ENCODE measurements around the gene SLC22A5. TPM values are rescaled to one million over a fixed set of nuclear protein-coding genes. Genes with fewer than 3 reads are reported as not detected.

The SLC22A5 gene
- total and polyA plus RNA-seq, 3 donors from 2014 or later = 9.5 to 11.9 (median 11.8) TPM

DNA sequence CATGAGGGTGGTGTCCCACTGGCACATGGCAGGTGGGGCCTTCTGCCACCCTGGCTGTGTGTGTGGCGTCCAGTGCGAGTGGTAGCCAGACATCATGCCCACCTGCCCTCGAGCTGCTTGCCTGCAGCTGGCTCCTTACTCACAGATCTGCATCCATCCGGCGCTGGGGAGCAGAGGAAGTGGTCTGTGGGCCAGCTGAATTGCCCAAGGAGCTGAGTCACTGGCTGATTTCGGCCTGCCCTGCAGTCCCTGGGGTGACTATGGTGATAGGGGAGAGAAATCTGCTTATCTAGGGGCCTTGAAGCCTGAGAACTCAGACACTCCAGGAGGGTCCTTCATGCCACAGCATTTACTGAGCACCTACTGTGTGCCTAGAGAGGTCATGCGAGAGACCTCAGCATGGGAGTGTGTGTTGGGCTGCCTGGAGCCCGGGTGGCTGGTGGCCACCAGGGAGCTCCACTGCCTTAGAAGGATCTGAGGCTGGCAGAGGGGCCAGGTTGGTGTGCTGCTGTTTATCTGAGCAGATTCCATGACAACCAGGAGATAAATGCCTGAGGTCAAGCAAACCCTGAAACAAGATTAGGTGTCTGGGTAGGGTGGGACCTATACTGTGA lies 57.1 kb downstream of the SLC22A5 start:
- peak; percentile 45 for DNase-seq
- intact Hi-C loops (cut with DNase I; ENCODE audit: low total_unique reads) = no loop called here
- Histone ChIP-seq H3K36me3 (ENCODE audit: low read depth, missing control alignments) (no peaks in the 10 kb centered on the region), H3K27ac (no peak overlapping the region), H3K27me3 (no peaks in the 10 kb centered on the region), H3K9me3 (no peaks in the 10 kb centered on the region), H3K4me3 (no peak overlapping the region), H3K4me1 (peaks cover 39% of the 10 kb centered on the region)
- WGBS, 2 donors = 61 to 70% methylated on average over 6 to 8 of the region's 8 CpGs
- TF ChIP-seq, protein P1, sequence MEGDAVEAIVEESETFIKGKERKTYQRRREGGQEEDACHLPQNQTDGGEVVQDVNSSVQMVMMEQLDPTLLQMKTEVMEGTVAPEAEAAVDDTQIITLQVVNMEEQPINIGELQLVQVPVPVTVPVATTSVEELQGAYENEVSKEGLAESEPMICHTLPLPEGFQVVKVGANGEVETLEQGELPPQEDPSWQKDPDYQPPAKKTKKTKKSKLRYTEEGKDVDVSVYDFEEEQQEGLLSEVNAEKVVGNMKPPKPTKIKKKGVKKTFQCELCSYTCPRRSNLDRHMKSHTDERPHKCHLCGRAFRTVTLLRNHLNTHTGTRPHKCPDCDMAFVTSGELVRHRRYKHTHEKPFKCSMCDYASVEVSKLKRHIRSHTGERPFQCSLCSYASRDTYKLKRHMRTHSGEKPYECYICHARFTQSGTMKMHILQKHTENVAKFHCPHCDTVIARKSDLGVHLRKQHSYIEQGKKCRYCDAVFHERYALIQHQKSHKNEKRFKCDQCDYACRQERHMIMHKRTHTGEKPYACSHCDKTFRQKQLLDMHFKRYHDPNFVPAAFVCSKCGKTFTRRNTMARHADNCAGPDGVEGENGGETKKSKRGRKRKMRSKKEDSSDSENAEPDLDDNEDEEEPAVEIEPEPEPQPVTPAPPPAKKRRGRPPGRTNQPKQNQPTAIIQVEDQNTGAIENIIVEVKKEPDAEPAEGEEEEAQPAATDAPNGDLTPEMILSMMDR (IDR thresholded peaks at IDR 0.05) = no peak
- no peak for TF ChIP-seq POLR2A (IDR thresholded peaks at IDR 0.05)

DNA sequence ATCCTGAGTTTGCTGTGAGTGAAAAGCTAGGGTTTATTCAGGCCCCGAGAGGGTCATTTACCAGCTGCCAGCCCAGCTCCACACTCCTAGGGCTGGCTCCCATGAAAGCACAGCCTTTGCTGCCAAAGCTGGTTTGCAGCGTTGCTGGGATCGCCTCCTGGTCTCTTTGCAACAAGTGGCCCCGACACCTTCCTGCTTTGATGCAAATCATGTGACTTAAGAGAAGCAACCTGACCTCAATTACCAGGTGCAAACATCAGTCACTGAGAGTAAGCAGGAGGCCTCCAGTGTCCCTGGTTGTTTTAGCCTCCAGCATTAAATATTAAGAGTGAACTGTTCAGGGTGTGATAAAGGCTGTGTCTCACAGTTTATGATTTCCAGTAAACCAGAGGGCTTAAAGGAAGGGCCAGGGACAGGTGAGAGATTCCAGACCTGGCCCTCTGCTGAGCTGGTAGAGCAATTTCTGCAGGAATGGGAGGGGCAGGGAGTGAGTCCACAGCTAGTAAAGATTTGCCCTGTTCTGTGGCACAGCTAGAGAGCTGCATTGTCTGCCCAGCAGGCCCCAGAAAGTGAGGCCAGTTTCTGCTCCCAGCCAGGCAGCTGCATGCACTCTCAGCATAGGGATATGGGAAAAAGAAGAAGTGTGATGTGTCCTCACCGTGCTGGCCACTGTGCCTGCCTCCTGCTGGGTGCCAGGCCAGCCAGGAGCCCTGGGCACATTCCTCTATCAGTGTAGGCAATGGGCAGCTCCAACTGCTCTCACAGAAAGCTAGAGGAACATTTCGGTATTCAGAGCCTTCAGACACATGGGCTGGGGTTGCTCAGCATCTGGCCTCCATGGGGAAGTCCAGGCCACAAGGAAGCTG lies 58.0 kb downstream of the SLC22A5 start:
- no peak for TF ChIP-seq POLR2A (IDR thresholded peaks at IDR 0.05)
- TF ChIP-seq, protein P1 (IDR thresholded peaks at IDR 0.05) = no peak
- H3K36me3 ChIP-seq (ENCODE audit: low read depth, missing control alignments) = no peaks in the 10 kb centered on the region
- no peak overlapping the region for H3K27ac ChIP-seq
- peaks cover 38% of the 10 kb centered on the region for H3K4me1 ChIP-seq
- intact Hi-C loops (cut with DNase I; ENCODE audit: low total_unique reads) = no loop called here
- 68 to 70% methylated on average over 4 to 6 of the region's 6 CpGs for WGBS, 2 donors
- H3K4me3 ChIP-seq = no peak overlapping the region
- H3K9me3 ChIP-seq = no peaks in the 10 kb centered on the region
- no peak for DNase-seq
- no peaks in the 10 kb centered on the region for H3K27me3 ChIP-seq

DNA sequence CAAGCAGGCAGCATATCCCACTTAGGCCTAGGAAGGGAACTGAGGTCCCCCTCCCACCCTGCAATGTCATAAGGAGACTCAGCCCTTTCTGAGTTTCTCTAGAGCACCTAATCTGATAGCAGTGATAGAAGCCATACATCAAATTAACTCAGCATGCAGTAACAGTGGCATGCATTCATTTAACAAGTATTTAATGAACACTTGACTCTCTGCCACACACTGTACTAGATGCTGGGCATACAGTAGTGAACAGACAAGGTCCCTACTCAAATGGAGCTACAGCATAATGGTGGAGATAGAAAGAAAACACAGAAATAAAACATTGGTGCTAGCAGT lies 58.6 kb downstream of the SLC22A5 start:
- Histone ChIP-seq H3K4me3 (no peak overlapping the region), H3K27ac (no peak overlapping the region), H3K36me3 (ENCODE audit: low read depth, missing control alignments) (no peaks in the 10 kb centered on the region), H3K9me3 (no peaks in the 10 kb centered on the region), H3K27me3 (no peaks in the 10 kb centered on the region), H3K4me1 (peaks cover 32% of the 10 kb centered on the region)
- no peak for DNase-seq
- no peak for TF ChIP-seq POLR2A (IDR thresholded peaks at IDR 0.05)
- TF ChIP-seq, protein P1 (IDR thresholded peaks at IDR 0.05) = no peak
- intact Hi-C loops (cut with DNase I; ENCODE audit: low total_unique reads) = no loop called here

DNA sequence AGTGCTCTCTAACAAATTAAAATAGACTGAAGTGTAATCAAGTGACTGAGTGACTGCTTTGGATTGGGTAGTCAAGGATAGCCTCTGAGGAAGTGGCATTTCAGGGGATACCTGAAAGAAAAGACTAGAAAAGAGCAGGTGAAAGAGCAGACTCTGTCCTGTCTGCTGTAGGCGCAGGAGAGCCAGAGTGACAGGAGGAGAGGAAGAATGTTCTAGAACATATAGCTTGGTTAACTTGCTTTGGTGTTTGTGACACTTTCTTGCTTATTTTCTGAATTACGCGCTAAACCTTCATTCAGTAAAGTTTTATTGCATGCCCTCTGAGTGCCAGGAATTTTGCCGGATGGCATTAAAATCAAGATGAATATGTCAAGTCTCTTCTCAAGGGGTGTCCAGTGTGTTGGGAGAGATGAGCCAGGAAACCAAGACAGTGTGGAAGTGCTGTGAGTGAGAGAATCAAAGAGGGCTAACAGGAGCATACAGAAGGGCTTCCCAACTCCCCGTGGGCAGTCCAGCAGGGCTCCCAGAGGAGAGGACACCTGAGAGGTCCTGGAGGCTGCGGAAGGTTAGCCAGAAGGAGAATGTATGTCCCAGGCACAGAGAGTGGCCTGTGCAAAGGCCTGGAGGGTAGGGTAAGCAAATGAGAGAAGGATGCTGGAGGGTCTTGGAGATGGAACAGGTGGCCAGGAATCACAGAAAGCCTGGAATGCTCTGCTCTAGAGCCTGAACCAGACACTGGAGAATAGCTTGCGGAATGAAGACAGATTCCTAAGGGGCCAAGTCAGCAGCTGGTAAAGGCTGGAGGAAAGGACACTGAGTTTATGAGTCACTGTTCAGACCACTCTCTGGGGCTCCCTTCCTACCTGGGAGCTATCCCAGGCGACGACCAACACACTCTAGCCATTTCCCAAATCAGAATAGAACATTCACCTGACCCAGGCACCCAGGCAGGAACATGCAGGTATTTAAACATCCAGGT lies 59.3 kb downstream of the SLC22A5 start:
- Histone ChIP-seq H3K36me3 (ENCODE audit: low read depth, missing control alignments) (no peaks in the 10 kb centered on the region), H3K9me3 (no peaks in the 10 kb centered on the region), H3K27me3 (no peaks in the 10 kb centered on the region), H3K27ac (no peak overlapping the region), H3K4me1 (peaks cover 29% of the 10 kb centered on the region), H3K4me3 (no peak overlapping the region)
- whole genome bisulfite sequencing, 2 donors = 86 to 89% methylated on average over 9 of the region's 9 CpGs
- intact Hi-C loops (cut with DNase I; ENCODE audit: low total_unique reads) = no loop called here
- DNase-seq = no peak
- TF ChIP-seq, protein P1 (IDR thresholded peaks at IDR 0.05) = no peak
- no peak for TF ChIP-seq POLR2A (IDR thresholded peaks at IDR 0.05)
